CD4-positive, alpha-beta T cell treated with Interleukin-15 for 4 hours (primary cell): Measurements from ENCODE around the gene FBXW4.

Experiments used
- DNase-seq: peaks from one replicate; pipeline ENCODE4 v3.0.0-alpha.2; 2020; ENCODE audit warnings: low spot score

Gene FBXW4

GRCh38 chr10:101694674-101695403, at the start of gene FBXW4:
TSS of gene FBXW4 (minus strand) at chr10:101695170. CDS start at chr10:101695105, 65 bp downstream.
- peak; percentile 68 for DNase-seq

GRCh38 chr10:101744267-101744666, 49.3 kb upstream of the FBXW4 start:
- no peak for DNase-seq

- no peak for DNase-seq
Measured at GRCh38 chr10:101741938-101742337, 47.0 kb upstream of the FBXW4 start.

- DNase-seq, result no peak
Measured at GRCh38 chr10:101736666-101737065, 41.7 kb upstream of the FBXW4 start.

GRCh38 chr10:101732096-101732495, 37.1 kb upstream of the FBXW4 start:
- DNase-seq, result no peak

GRCh38 chr10:101726115-101726387, 31.1 kb upstream of the FBXW4 start:
- no peak for DNase-seq

- DNase-seq, result no peak
Measured at GRCh38 chr10:101725296-101726114, 30.5 kb upstream of the FBXW4 start.

- no peak for DNase-seq
Measured at GRCh38 chr10:101724446-101724845, 29.5 kb upstream of the FBXW4 start.

GRCh38 chr10:101723176-101723575, 28.2 kb upstream of the FBXW4 start:
- DNase-seq, result no peak

GRCh38 chr10:101721806-101722205, 26.8 kb upstream of the FBXW4 start:
- no peak for DNase-seq

- DNase-seq, result no peak
Measured at GRCh38 chr10:101720606-101721230, 25.7 kb upstream of the FBXW4 start.

- no peak for DNase-seq
Measured at GRCh38 chr10:101718690-101719275, 23.8 kb upstream of the FBXW4 start.

- DNase-seq, result no peak
Measured at GRCh38 chr10:101716891-101717659, 22.1 kb upstream of the FBXW4 start.

- no peak for DNase-seq
Measured at GRCh38 chr10:101712997-101713396, 18.0 kb upstream of the FBXW4 start.

- no peak for DNase-seq
Measured at GRCh38 chr10:101710793-101711192, 15.8 kb upstream of the FBXW4 start.

GRCh38 chr10:101710059-101710695, 15.2 kb upstream of the FBXW4 start:
- DNase-seq, result no peak

- DNase-seq, result no peak
Measured at GRCh38 chr10:101709359-101710058, 14.5 kb upstream of the FBXW4 start.

- no peak for DNase-seq
Measured at GRCh38 chr10:101708870-101709269, 13.9 kb upstream of the FBXW4 start.

- peak; percentile 4 for DNase-seq
Measured at GRCh38 chr10:101708073-101708472, 13.1 kb upstream of the FBXW4 start.

- DNase-seq, result no peak
Measured at GRCh38 chr10:101704331-101704730, 9.4 kb upstream of the FBXW4 start.

- no peak for DNase-seq
Measured at GRCh38 chr10:101696632-101697031, 1.7 kb upstream of the FBXW4 start.
